K562 (cell line): ENCODE measurements around the gene SALL2. TPM values are rescaled to one million over a fixed set of nuclear protein-coding genes. Genes with fewer than 3 reads are reported as not detected.

Experiments used
- CBFA2T3 ChIP-seq: fragments of 450-650 bp; IDR thresholded peaks from 2 replicates; pipeline ENCODE4 v1.6.1; 2017
- CHCHD3 ChIP-seq: fragments of 250-450 bp; sonication (Bioruptor Pico); IDR thresholded peaks from 2 replicates; pipeline ENCODE4 v2.1.2; 2022; ENCODE audit warnings: mild to moderate bottlenecking
- MYNN ChIP-seq, 2 experiments: sonication (generic); formaldehyde crosslinking in 1 of 2; IDR thresholded peaks; 2 replicates each; pipeline versions ENCODE4 v1.5.0 to v1.6.1; 2016 to 2020; ENCODE audit warnings: antibody characterized with exemption in 1 of 2, missing genetic modification reagents in 1 of 2
- NCOA2 ChIP-seq, 2 experiments: fragments of 450-650 bp; IDR thresholded peaks; 2 replicates each; pipeline ENCODE4 v1.6.1; 2018; ENCODE audit warnings: mild to moderate bottlenecking in 2 of 2, moderate library complexity in 1 of 2; ENCODE audit not compliant: partially characterized antibody in 2 of 2
- NEUROD1 ChIP-seq: fragments of 150-350 bp; IDR thresholded peaks from 2 replicates; pipeline ENCODE4 v1.6.1; 2014; ENCODE audit warnings: borderline replicate concordance, low read length, low read depth; ENCODE audit not compliant: partially characterized antibody
- NFE2 ChIP-seq: IDR thresholded peaks from 2 replicates; pipeline ENCODE4 v1.6.1; 2014; ENCODE audit warnings: antibody characterized with exemption, low read depth
- NR1H2 ChIP-seq: sonication (generic); formaldehyde crosslinking; IDR thresholded peaks from 2 replicates; pipeline ENCODE4 v1.4.0; 2020; ENCODE audit warnings: mild to moderate bottlenecking, missing genetic modification reagents
- NR2C2 ChIP-seq, 2 experiments: fragments of 200-800 bp in 1 of 2; sonication (Bioruptor generic) in 1 of 2; sonication (generic) in 1 of 2; formaldehyde crosslinking in 1 of 2; IDR thresholded peaks; 2 replicates each; pipeline versions ENCODE4 v1.6.1 to v1.8.0; 2016 to 2022; ENCODE audit warnings: mild to moderate bottlenecking in 1 of 2, missing compliant biosample characterization in 1 of 2, missing genetic modification characterization in 1 of 2, missing genetic modification reagents in 1 of 2
- PHTF2 ChIP-seq: fragments of 250-450 bp; sonication (Bioruptor Pico); IDR thresholded peaks from 2 replicates; pipeline ENCODE4 v1.5.0; 2021; ENCODE audit warnings: mild to moderate bottlenecking
- RNF2 ChIP-seq: sonication (generic); IDR thresholded peaks from 2 replicates; pipeline ENCODE4 v1.6.1; 2016
- SMAD3 ChIP-seq: fragments of 450-650 bp; formaldehyde crosslinking; conservative IDR thresholded peaks from 2 replicates; pipeline ENCODE4 v1.4.0; 2020; ENCODE audit warnings: mild to moderate bottlenecking
- SRSF1 ChIP-seq: fragments of 200-400 bp; formaldehyde crosslinking; IDR thresholded peaks from 2 replicates; pipeline ENCODE4 v1.6.1; 2017; ENCODE audit warnings: mild to moderate bottlenecking, low read depth, low read length, moderate library complexity
- U2AF2 ChIP-seq: fragments of 200-400 bp; formaldehyde crosslinking; optimal IDR thresholded peaks from 2 replicates; pipeline ENCODE3; 2017; ENCODE audit warnings: low read depth, mild to moderate bottlenecking, low read length
- XRCC4 ChIP-seq: IDR thresholded peaks from one replicate; pipeline ENCODE4 v1.6.1; 2011; ENCODE audit not compliant: insufficient read depth, insufficient read length; ENCODE audit errors: extremely low read depth
- ZNF175 ChIP-seq: fragments of 200-800 bp; sonication (Bioruptor generic); IDR thresholded peaks from 2 replicates; pipeline ENCODE4 v1.6.1; 2016; ENCODE audit warnings: low read depth, mild to moderate bottlenecking, missing genetic modification characterization, missing compliant biosample characterization
- ZNF408 ChIP-seq: fragments of 250-450 bp; sonication (Bioruptor Pico); IDR thresholded peaks from 2 replicates; pipeline ENCODE4 v1.4.0; 2020; ENCODE audit warnings: low read depth, mild to moderate bottlenecking, moderate library complexity
- ZNF707 ChIP-seq: fragments of 250-450 bp; sonication (Bioruptor Pico); conservative IDR thresholded peaks from 2 replicates; pipeline ENCODE4 v1.8.0; 2022; ENCODE audit warnings: inconsistent platforms, mild to moderate bottlenecking, moderate library complexity
- polyA plus RNA-seq, 8 experiments: library from polyadenylated mRNA; depleted of rRNA in 4 of 8; stranded (reverse) in 5 of 8; unstranded in 3 of 8; fragments of >200 nt; fragmentation: Nextera tagmentation in 2 of 8; fragmentation: Illumina TruSeq in 1 of 8; extraction: Ambion mirVana in 2 of 8; extraction: Trizol in 1 of 8; gene quantifications; 2 replicates each; pipeline versions ENCODE4 v1.2.1 to v1.2.3, GENCODE V29; 2011 to 2014; ENCODE audit warnings: inconsistent platforms in 1 of 8, missing spikeins in 1 of 8
- total RNA-seq, 7 experiments: library from RNA; depleted of rRNA in 6 of 7; stranded (reverse); fragments of >200 nt in 6 of 7; fragmentation: Illumina TruSeq in 2 of 7; extraction: Trizol in 2 of 7; gene quantifications; 2 replicates each; pipeline versions ENCODE4 v1.2.1 to v1.2.3, GENCODE V29; 2011 to 2021; ENCODE audit warnings: low replicate concordance in 1 of 7
- TF ChIP-seq, protein P1 (sequence below): sonication (generic); formaldehyde crosslinking; IDR thresholded peaks from 2 replicates; pipeline ENCODE4 v1.8.1; 2023; ENCODE audit warnings: mild to moderate bottlenecking, missing genetic modification reagents, moderate library complexity
- TF ChIP-seq, protein P2 (sequence below), 3 experiments: IDR thresholded peaks in 2 of 3; conservative IDR thresholded peaks in 1 of 3; 2 replicates each; pipeline ENCODE4 v1.5.1; 2011 to 2012; ENCODE audit warnings: low read length in 3 of 3, mild to moderate bottlenecking in 3 of 3, control low read depth in 2 of 3, improper control_type of control experiment in 1 of 3, inconsistent platforms in 1 of 3, low read depth in 1 of 3, mixed read lengths in 1 of 3, moderate library complexity in 1 of 3; ENCODE audit not compliant: insufficient read depth in 2 of 3
- TF ChIP-seq, protein P3 (sequence below): sonication (generic); formaldehyde crosslinking; IDR thresholded peaks from 2 replicates; pipeline ENCODE4 v1.8.0; 2022; ENCODE audit warnings: mild to moderate bottlenecking, low read depth, missing genetic modification reagents
- TF ChIP-seq, protein P4 (sequence below): sonication (generic); formaldehyde crosslinking; IDR thresholded peaks from 2 replicates; pipeline ENCODE4 v1.8.1; 2023; ENCODE audit warnings: mild to moderate bottlenecking, missing genetic modification reagents

The SALL2 gene
- total and polyA plus RNA-seq, 9 of the 15 experiments (the other 6 are each of a cell fraction or from before 2014, with no cell fraction given), result 6.6 to 30.4 (median 12.9) TPM

DNA sequence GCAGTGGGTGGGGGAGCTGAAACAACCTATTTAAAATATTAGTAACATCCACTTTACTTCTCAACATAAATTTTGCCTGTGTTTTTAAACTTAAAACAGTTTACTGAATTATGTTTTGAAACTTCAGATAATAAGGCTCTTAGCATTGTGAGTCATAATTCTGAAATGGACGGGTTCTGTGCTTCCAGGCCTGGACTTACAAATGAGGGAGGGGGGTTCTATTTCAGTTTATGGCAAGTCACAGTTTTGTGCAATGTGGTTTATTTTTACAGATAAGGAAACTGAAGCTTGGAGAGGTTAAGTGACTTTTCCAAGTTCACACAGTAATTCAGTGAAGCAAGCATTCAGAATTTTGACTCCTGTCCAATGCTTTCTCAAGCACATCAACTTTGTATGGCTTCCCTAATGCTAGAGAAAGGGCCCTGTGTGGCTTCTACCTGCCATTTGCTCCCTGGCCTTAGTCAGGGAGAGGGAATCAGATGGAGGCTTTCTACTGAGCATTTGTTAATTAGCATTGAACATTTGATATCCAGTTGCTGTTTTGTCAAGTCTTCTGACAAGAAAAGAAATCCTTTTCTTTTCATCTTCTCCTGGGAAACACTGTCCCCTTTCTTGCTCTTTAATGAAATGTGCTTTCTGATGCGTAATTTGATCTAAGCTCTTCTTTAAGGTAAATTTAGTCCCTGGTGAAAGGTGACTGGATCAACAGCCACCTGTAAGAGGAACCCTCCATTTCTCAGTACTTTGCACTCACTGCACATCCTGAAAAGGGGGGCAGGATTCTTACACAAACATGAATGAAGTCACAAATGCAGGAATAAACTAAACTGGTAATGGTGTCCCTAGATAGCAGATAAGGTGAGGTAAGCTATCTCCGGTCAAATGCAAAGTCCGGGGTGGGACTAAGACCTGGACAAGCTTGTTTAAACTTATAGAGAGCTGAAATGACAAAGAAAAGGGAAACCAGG is 2.5 kb upstream of the SALL2 start (continued):
- TF ChIP-seq, protein P1, sequence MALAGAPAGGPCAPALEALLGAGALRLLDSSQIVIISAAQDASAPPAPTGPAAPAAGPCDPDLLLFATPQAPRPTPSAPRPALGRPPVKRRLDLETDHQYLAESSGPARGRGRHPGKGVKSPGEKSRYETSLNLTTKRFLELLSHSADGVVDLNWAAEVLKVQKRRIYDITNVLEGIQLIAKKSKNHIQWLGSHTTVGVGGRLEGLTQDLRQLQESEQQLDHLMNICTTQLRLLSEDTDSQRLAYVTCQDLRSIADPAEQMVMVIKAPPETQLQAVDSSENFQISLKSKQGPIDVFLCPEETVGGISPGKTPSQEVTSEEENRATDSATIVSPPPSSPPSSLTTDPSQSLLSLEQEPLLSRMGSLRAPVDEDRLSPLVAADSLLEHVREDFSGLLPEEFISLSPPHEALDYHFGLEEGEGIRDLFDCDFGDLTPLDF (CRISPR knock-in tag), result no peak
- TF ChIP-seq NR2C2 (CRISPR knock-in tag; IDR thresholded peaks at IDR 0.05), result no peak
- TF ChIP-seq NR2C2 (tag; IDR thresholded peaks at IDR 0.05), result no peak; the same call in 1 of the 2 replicates
- TF ChIP-seq NEUROD1, result peak; percentile 61
- TF ChIP-seq NCOA2 (IDR thresholded peaks at IDR 0.05; ENCODE audit: partially characterized antibody in 2 of 2), result no peak
- TF ChIP-seq XRCC4, result no peak
- no peak for TF ChIP-seq PHTF2
- no peak for TF ChIP-seq SMAD3
- peak; percentile 40 for TF ChIP-seq CBFA2T3
- TF ChIP-seq ZNF707 (CRISPR knock-in tag), result no peak
- TF ChIP-seq, protein P2, sequence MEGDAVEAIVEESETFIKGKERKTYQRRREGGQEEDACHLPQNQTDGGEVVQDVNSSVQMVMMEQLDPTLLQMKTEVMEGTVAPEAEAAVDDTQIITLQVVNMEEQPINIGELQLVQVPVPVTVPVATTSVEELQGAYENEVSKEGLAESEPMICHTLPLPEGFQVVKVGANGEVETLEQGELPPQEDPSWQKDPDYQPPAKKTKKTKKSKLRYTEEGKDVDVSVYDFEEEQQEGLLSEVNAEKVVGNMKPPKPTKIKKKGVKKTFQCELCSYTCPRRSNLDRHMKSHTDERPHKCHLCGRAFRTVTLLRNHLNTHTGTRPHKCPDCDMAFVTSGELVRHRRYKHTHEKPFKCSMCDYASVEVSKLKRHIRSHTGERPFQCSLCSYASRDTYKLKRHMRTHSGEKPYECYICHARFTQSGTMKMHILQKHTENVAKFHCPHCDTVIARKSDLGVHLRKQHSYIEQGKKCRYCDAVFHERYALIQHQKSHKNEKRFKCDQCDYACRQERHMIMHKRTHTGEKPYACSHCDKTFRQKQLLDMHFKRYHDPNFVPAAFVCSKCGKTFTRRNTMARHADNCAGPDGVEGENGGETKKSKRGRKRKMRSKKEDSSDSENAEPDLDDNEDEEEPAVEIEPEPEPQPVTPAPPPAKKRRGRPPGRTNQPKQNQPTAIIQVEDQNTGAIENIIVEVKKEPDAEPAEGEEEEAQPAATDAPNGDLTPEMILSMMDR (IDR thresholded peaks at IDR 0.05 in 2 of 3, conservative IDR thresholded peaks at IDR 0.05 in 1 of 3; ENCODE audit: insufficient read depth in 2 of 3, low read depth in 1 of 3, low read length in 3 of 3), result no peak
- no peak for TF ChIP-seq SRSF1
- TF ChIP-seq, protein P3, sequence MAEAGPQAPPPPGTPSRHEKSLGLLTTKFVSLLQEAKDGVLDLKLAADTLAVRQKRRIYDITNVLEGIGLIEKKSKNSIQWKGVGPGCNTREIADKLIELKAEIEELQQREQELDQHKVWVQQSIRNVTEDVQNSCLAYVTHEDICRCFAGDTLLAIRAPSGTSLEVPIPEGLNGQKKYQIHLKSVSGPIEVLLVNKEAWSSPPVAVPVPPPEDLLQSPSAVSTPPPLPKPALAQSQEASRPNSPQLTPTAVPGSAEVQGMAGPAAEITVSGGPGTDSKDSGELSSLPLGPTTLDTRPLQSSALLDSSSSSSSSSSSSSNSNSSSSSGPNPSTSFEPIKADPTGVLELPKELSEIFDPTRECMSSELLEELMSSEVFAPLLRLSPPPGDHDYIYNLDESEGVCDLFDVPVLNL, result no peak
- no peak for TF ChIP-seq NR1H2
- TF ChIP-seq U2AF2, result no peak
- no peak for TF ChIP-seq ZNF408 (CRISPR knock-in tag)
- no peak for TF ChIP-seq CHCHD3
- TF ChIP-seq MYNN (IDR thresholded peaks at IDR 0.05), result no peak
- no peak for TF ChIP-seq MYNN (CRISPR knock-in tag; IDR thresholded peaks at IDR 0.05)
- peak; percentile 38; the same call in 1 of the 2 replicates for TF ChIP-seq RNF2
- TF ChIP-seq NFE2, result peak; percentile 77
- no peak for TF ChIP-seq ZNF175 (CRISPR knock-in tag)
- TF ChIP-seq, protein P4, sequence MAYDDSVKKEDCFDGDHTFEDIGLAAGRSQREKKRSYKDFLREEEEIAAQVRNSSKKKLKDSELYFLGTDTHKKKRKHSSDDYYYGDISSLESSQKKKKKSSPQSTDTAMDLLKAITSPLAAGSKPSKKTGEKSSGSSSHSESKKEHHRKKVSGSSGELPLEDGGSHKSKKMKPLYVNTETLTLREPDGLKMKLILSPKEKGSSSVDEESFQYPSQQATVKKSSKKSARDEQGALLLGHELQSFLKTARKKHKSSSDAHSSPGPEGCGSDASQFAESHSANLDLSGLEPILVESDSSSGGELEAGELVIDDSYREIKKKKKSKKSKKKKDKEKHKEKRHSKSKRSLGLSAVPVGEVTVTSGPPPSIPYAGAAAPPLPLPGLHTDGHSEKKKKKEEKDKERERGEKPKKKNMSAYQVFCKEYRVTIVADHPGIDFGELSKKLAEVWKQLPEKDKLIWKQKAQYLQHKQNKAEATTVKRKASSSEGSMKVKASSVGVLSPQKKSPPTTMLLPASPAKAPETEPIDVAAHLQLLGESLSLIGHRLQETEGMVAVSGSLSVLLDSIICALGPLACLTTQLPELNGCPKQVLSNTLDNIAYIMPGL (CRISPR knock-in tag), result no peak
